Measurements from ENCODE around the gene ABCB8. TPM values are rescaled to one million over a fixed set of nuclear protein-coding genes. Genes with fewer than 3 reads are reported as not detected.
A peak's percentile ranks its signal among the peaks of the same experiment; 100 is the strongest.

Gene ABCB8
- total and polyA plus RNA-seq, 11 donors = 13.6 to 34.5 (median 26.0) TPM

- ATAC-seq (no peak), DNase-seq (no peak)
- H3K4me1 ChIP-seq = peaks cover 0 to 22% (median 15%) of the 10 kb centered on the region in 12 donors
- H3K36me3 ChIP-seq = peaks cover 0 to 16% (median 8%) of the 10 kb centered on the region in 9 donors
- no peaks in the 10 kb centered on the region for H3K9me3 ChIP-seq
- no peaks in the 10 kb centered on the region for H3K27me3 ChIP-seq
- peak overlapping the region in 11 of 12 donors; percentile 67 to 90 (median 87) for H3K27ac ChIP-seq
- TF ChIP-seq POLR2A (IDR thresholded peaks at IDR 0.05) = no peak
- TF ChIP-seq CTCF (IDR thresholded peaks at IDR 0.05) = peak in 1 of 12 donors; percentile 20
- H3K4me3 ChIP-seq = peak overlapping the region; percentile 62 to 91 (median 76)
- intact Hi-C loops (cut with DNase I) = loop anchor here in 7 of 10 donors (1.0 to 10.0 kb wide), 11 partner anchors 29 to 662 kb away; partner anchors contain the start of genes SLC4A2 (in 3 of the 7), AGAP3 (in 1 of the 7) and REPIN1 (in 1 of the 7)
- WGBS, 4 donors = 44 to 55% (median 53%) methylated on average over 17 of the region's 17 CpGs
Measured at GRCh38 chr7:151028948-151029501, 775 bp downstream of the ABCB8 start.

GRCh38 chr7:151031011-151031410, 2.8 kb downstream of the ABCB8 start:
- WGBS, 4 donors = 96 to 98% (median 97%) methylated on average over 4 of the region's 4 CpGs
- no peak for DNase-seq
- ATAC-seq = no peak
- intact Hi-C loops (cut with DNase I) = loop anchor here in 2 of 10 donors (5.0 kb wide), 1 partner anchor 81 kb away; no protein-coding TSS in a partner anchor
- no peaks in the 10 kb centered on the region for H3K27me3 ChIP-seq
- H3K36me3 ChIP-seq = peaks cover 0 to 35% (median 22%) of the 10 kb centered on the region in 9 donors
- peaks cover 0 to 37% (median 16%) of the 10 kb centered on the region in 12 donors for H3K4me1 ChIP-seq
- H3K27ac ChIP-seq = no peak overlapping the region
- TF ChIP-seq CTCF (IDR thresholded peaks at IDR 0.05) (no peak), POLR2A (IDR thresholded peaks at IDR 0.05) (no peak)
- H3K4me3 ChIP-seq = no peak overlapping the region
- no peaks in the 10 kb centered on the region for H3K9me3 ChIP-seq

GRCh38 chr7:151032936-151033863, 5.0 kb downstream of the ABCB8 start:
- no peak for ATAC-seq
- Histone ChIP-seq H3K4me1 (peaks cover 0 to 30% (median 13%) of the 10 kb centered on the region in 12 donors), H3K27ac (no peak overlapping the region), H3K4me3 (no peak overlapping the region), H3K36me3 (peaks cover 0 to 52% (median 38%) of the 10 kb centered on the region in 9 donors), H3K27me3 (no peaks in the 10 kb centered on the region), H3K9me3 (no peaks in the 10 kb centered on the region)
- no peak for TF ChIP-seq CTCF (IDR thresholded peaks at IDR 0.05)
- no peak for TF ChIP-seq POLR2A (IDR thresholded peaks at IDR 0.05)
- WGBS, 4 donors = 84 to 91% (median 87%) methylated on average over 13 to 17 of the region's 17 CpGs
- no peak for DNase-seq
- intact Hi-C loops (cut with DNase I) = loop anchor here in 3 of 10 donors (2.0 to 5.0 kb wide), 2 partner anchors 76 to 79 kb away; no protein-coding TSS in a partner anchor

GRCh38 chr7:151033864-151034249, 5.6 kb downstream of the ABCB8 start:
- WGBS, 4 donors = 83 to 96% (median 86%) methylated on average over 2 to 5 of the region's 5 CpGs
- Histone ChIP-seq H3K4me3 (no peak overlapping the region), H3K4me1 (peaks cover 2 to 32% (median 17%) of the 10 kb centered on the region in 12 donors), H3K27me3 (no peaks in the 10 kb centered on the region), H3K9me3 (no peaks in the 10 kb centered on the region), H3K27ac (no peak overlapping the region), H3K36me3 (peaks cover 0 to 52% (median 38%) of the 10 kb centered on the region in 9 donors)
- TF ChIP-seq CTCF (IDR thresholded peaks at IDR 0.05) (no peak), POLR2A (IDR thresholded peaks at IDR 0.05) (no peak)
- intact Hi-C loops (cut with DNase I) = loop anchor here in 4 of 10 donors (2.0 to 5.0 kb wide), 3 partner anchors 23 to 78 kb away; partner anchors contain the start of gene CDK5 (in 1 of the 4)
- ATAC-seq (no peak), DNase-seq (no peak)

All from heart left ventricle (tissue), 16 donors.